ELR (cell line): ENCODE results near the gene EIF5AL1.
"Not testable (repeated sequence)": the region's sequence is repeated elsewhere in the genome, so short reads cannot be mapped to it uniquely, and the experiment has no call there.

Experiments
- DNase-seq: peaks from one replicate; pipeline ENCODE4 v3.0.0-alpha.2; 2015; ENCODE audit warnings: low read depth

Gene EIF5AL1

GRCh38 chr10:79509306-79509933, 2.9 kb upstream of the EIF5AL1 start:
- DNase-seq, result not testable (repeated sequence)

GRCh38 chr10:79509934-79510508, 2.3 kb upstream of the EIF5AL1 start:
- not testable (repeated sequence) for DNase-seq

- not testable (repeated sequence) for DNase-seq
Observed at GRCh38 chr10:79516532-79517205, 4.3 kb downstream of the EIF5AL1 start.

GRCh38 chr10:79517567-79517966, 5.2 kb downstream of the EIF5AL1 start:
- DNase-seq, result not testable (repeated sequence)

GRCh38 chr10:79521751-79522150, 9.4 kb downstream of the EIF5AL1 start:
- not testable (repeated sequence) for DNase-seq

GRCh38 chr10:79522464-79522863, 10.1 kb downstream of the EIF5AL1 start:
- not testable (repeated sequence) for DNase-seq

- not testable (repeated sequence) for DNase-seq
Observed at GRCh38 chr10:79523157-79523853, 11.0 kb downstream of the EIF5AL1 start.

GRCh38 chr10:79525049-79525710, 12.8 kb downstream of the EIF5AL1 start:
- DNase-seq, result not testable (repeated sequence)

- not testable (repeated sequence) for DNase-seq
Observed at GRCh38 chr10:79528261-79528660, 15.9 kb downstream of the EIF5AL1 start.

GRCh38 chr10:79533142-79533902, 21.0 kb downstream of the EIF5AL1 start:
- not testable (repeated sequence) for DNase-seq

GRCh38 chr10:79533903-79534175, 21.5 kb downstream of the EIF5AL1 start:
- DNase-seq, result not testable (repeated sequence)

- not testable (repeated sequence) for DNase-seq
Observed at GRCh38 chr10:79538311-79538710, 26.0 kb downstream of the EIF5AL1 start.

- not testable (repeated sequence) for DNase-seq
Observed at GRCh38 chr10:79540930-79541329, 28.6 kb downstream of the EIF5AL1 start.

GRCh38 chr10:79542626-79543025, 30.3 kb downstream of the EIF5AL1 start:
- no peak for DNase-seq

GRCh38 chr10:79544408-79544807, 32.1 kb downstream of the EIF5AL1 start:
- not testable (repeated sequence) for DNase-seq

GRCh38 chr10:79544926-79545659, 32.8 kb downstream of the EIF5AL1 start:
- not testable (repeated sequence) for DNase-seq

GRCh38 chr10:79547128-79547527, 34.8 kb downstream of the EIF5AL1 start:
- not testable (repeated sequence) for DNase-seq

GRCh38 chr10:79547973-79548372, 35.6 kb downstream of the EIF5AL1 start:
- no peak for DNase-seq

GRCh38 chr10:79552143-79552542, 39.8 kb downstream of the EIF5AL1 start:
- DNase-seq, result no peak
